Adrenal gland (tissue), 12 donors: ENCODE measurements around the gene VTA1. TPM values are rescaled to one million over a fixed set of nuclear protein-coding genes. Genes with fewer than 3 reads are reported as not detected.

Experiments
- DNase-seq, 7 donors: peaks; one replicate each; pipeline ENCODE4 v3.0.0-alpha.2; 2019 to 2020
- H3K27ac ChIP-seq, 5 donors: fragments of 200-600 bp; sonication (generic) in 4 of 5; 1 replicate in 3 of 5; 2 replicates in 2 of 5; pipeline versions ENCODE4 v1.5.1 to v1.8.0; 2016 to 2020; ENCODE audit warnings: mild to moderate bottlenecking in 1 of 5
- H3K27me3 ChIP-seq: fragments of 200-600 bp; 2 replicates; pipeline ENCODE4 v1.8.0; 2021
- H3K36me3 ChIP-seq, 2 donors: fragments of 200-600 bp; replicated peaks in 1 of 2; 1 replicate in 1 of 2; 2 replicates in 1 of 2; pipeline versions ENCODE4 v1.5.1 to v1.8.0; 2018 to 2022
- H3K4me1 ChIP-seq, 2 donors: fragments of 200-600 bp; replicated peaks in 1 of 2; 1 replicate in 1 of 2; 2 replicates in 1 of 2; pipeline versions ENCODE4 v1.5.1 to v1.8.0; 2018 to 2021
- H3K4me3 ChIP-seq, 4 donors: fragments of 200-600 bp; sonication (generic) in 3 of 4; one replicate each; pipeline ENCODE4 v1.5.1; 2016 to 2018
- H3K9me3 ChIP-seq, 3 donors: fragments of 200-600 bp; sonication (generic) in 1 of 3; replicated peaks in 1 of 3; 1 replicate in 2 of 3; 2 replicates in 1 of 3; pipeline versions ENCODE4 v1.5.1 to v1.8.0; 2016 to 2021
- POLR2A ChIP-seq, 2 donors: fragments of 450-650 bp; IDR thresholded peaks; one replicate each; pipeline ENCODE4 v1.6.1; 2017; ENCODE audit warnings: antibody characterized with exemption in 2 of 2, mild to moderate bottlenecking in 2 of 2, moderate library complexity in 1 of 2
- WGBS, 4 donors: extraction: QIAGEN DNeasy Blood & Tissue Kit in 2 of 4; methylation state at CpG; one replicate each; pipeline versions ENCODE4 v1.1.5 to v1.1.7; 2013 to 2017; 5-methylcytosine and 5-hydroxymethylcytosine counted together
- intact Hi-C, 2 donors: fragments of 100-400 bp; cut with DNase I; formaldehyde crosslinking; loops; one replicate each; pipeline versions ENCODE4 v1.14.1 to v1.15.0; 2022 to 2023
- polyA plus RNA-seq, 3 donors: library from polyadenylated mRNA; stranded (reverse); fragments of 200-250 nt in 2 of 3; fragments of 350-450 nt in 1 of 3; fragmentation: Illumina TruSeq in 1 of 3; extraction: RNeasy Lipid Tissue Mini Kit (QIAGEN cat#74804) in 1 of 3; gene quantifications; one replicate each; pipeline ENCODE4 v1.2.3, GENCODE V29; 2013 to 2014
- total RNA-seq, 9 donors: library from RNA; depleted of rRNA in 4 of 9; stranded (reverse); fragments of >200 nt in 4 of 9; fragments of 120-200 nt in 1 of 9; fragmentation: NEBNext Ultra II Directional in 1 of 9; extraction: Animal tissue kit (Norgen Biotek cat#: 25700) in 1 of 9; gene quantifications; one replicate each; pipeline versions ENCODE4 v1.1.0 to v1.2.4, GENCODE V29; 2013 to 2023
- TF ChIP-seq, protein P1 (sequence below), 6 experiments: fragments of 450-650 bp in 4 of 6; fragments of 200-600 bp in 2 of 6; sonication (generic) in 1 of 6; IDR thresholded peaks; 1 replicate in 5 of 6; 2 replicates in 1 of 6; pipeline versions ENCODE4 v1.5.1 to v1.8.0; 2016 to 2021; ENCODE audit warnings: antibody characterized with exemption in 6 of 6, mild to moderate bottlenecking in 2 of 6, moderate library complexity in 1 of 6
- donor health status: healthy with polysubstance abuse.
- donor health status: Bipolar disorder and iron deficiency.
- donor health status: DM: yes; HTN: yes; CAD: no.
- donor health status: DM: no; HTN: no; CAD: no.
- donor health status: DM: no; HTN: no; CAD: no.
- donor health status: DM: yes; HTN: yes; CAD: no.

VTA1 gene
- total and polyA plus RNA-seq, 12 donors, result 9.7 to 73.9 (median 33.9) TPM

DNA sequence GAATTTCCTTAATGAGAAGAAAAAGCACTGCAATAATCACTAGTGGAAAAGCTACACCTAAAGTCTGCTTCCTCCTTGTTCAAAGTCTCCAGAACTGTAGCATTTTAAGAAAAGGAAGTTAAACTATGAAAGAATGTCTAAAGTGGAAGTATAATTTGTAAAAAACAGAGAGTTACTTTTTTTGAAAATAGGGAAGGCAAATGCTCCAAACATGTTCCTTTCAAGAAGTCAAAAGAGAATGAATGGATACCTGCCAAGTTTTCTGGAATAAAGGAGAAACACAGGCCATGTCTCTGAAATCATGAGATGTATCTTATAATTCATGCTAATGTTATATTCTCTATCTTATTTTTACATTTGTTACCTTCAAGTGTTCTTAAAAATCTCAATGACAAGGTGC lies 94.0 kb downstream of the VTA1 start:
- intact Hi-C loops, result no loop called here
- H3K27me3 ChIP-seq, result no peaks in the 10 kb centered on the region

DNA sequence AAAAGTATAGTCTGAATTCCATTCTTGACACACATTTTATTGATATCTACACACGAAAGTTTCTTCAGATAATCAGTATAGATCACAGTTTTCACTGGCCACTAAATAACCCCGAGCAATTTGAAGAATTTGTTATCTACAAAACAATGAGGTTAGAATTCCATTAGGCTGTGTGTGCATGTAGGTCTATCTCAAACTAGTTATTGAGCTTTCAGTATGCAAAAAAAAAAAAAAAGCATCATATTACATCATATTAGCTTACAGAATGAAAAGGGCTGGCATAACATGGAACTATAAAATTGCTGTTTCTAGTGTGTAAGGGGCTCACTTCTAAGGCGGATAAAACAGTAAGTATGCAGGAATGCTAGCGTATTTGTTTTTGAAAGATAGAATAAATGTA lies 95.2 kb downstream of the VTA1 start:
- Histone ChIP-seq H3K9me3 (no peaks in the 10 kb centered on the region), H3K36me3 (no peaks in the 10 kb centered on the region), H3K4me3 (no peak overlapping the region), H3K4me1 (no peaks in the 10 kb centered on the region), H3K27me3 (no peaks in the 10 kb centered on the region), H3K27ac (no peak overlapping the region)
- intact Hi-C loops, result no loop called here
- TF ChIP-seq POLR2A (IDR thresholded peaks at IDR 0.05), result no peak
- TF ChIP-seq, protein P1, sequence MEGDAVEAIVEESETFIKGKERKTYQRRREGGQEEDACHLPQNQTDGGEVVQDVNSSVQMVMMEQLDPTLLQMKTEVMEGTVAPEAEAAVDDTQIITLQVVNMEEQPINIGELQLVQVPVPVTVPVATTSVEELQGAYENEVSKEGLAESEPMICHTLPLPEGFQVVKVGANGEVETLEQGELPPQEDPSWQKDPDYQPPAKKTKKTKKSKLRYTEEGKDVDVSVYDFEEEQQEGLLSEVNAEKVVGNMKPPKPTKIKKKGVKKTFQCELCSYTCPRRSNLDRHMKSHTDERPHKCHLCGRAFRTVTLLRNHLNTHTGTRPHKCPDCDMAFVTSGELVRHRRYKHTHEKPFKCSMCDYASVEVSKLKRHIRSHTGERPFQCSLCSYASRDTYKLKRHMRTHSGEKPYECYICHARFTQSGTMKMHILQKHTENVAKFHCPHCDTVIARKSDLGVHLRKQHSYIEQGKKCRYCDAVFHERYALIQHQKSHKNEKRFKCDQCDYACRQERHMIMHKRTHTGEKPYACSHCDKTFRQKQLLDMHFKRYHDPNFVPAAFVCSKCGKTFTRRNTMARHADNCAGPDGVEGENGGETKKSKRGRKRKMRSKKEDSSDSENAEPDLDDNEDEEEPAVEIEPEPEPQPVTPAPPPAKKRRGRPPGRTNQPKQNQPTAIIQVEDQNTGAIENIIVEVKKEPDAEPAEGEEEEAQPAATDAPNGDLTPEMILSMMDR (IDR thresholded peaks at IDR 0.05), result no peak
- WGBS, 4 donors, result 47 to 62% (median 58%) methylated on average over 4 of the region's 4 CpGs
- DNase-seq, result no peak

More for the DNA sequence above, 94.0 kb downstream of the VTA1 start:
- Histone ChIP-seq H3K4me3 (no peak overlapping the region), H3K9me3 (no peaks in the 10 kb centered on the region), H3K36me3 (no peaks in the 10 kb centered on the region), H3K27ac (no peak overlapping the region), H3K4me1 (no peaks in the 10 kb centered on the region)
- TF ChIP-seq POLR2A (IDR thresholded peaks at IDR 0.05), result no peak
- TF ChIP-seq, protein P1 (IDR thresholded peaks at IDR 0.05), result no peak
- no peak for DNase-seq

DNA sequence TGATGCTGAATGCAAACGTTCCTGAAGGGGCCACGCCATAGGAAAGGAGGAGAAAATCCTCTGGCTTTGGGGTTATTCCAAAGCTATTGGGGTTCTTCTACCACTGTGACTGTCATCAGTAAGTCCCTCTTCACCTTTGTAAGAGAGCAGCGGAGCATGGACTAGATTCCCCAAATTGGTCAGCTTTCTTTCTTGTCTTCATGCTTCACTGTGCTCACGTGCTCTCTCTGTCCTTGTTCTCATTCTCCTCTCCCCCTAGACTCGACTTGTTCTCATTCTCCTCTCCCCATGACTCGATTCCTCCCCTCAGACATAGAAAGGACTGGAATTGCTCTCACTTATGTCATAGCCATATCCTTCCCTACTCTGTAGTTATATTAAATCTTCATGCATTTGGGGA lies 99.9 kb downstream of the VTA1 start:
- Histone ChIP-seq H3K36me3 (no peaks in the 10 kb centered on the region), H3K4me3 (no peak overlapping the region), H3K4me1 (no peaks in the 10 kb centered on the region), H3K27ac (no peak overlapping the region), H3K27me3 (no peaks in the 10 kb centered on the region), H3K9me3 (no peaks in the 10 kb centered on the region)
- intact Hi-C loops, result no loop called here
- WGBS, 4 donors, result 65 to 81% (median 77%) methylated on average over 6 of the region's 6 CpGs
- DNase-seq, result no peak
- TF ChIP-seq POLR2A (IDR thresholded peaks at IDR 0.05), result no peak
- TF ChIP-seq, protein P1 (IDR thresholded peaks at IDR 0.05), result no peak

DNA sequence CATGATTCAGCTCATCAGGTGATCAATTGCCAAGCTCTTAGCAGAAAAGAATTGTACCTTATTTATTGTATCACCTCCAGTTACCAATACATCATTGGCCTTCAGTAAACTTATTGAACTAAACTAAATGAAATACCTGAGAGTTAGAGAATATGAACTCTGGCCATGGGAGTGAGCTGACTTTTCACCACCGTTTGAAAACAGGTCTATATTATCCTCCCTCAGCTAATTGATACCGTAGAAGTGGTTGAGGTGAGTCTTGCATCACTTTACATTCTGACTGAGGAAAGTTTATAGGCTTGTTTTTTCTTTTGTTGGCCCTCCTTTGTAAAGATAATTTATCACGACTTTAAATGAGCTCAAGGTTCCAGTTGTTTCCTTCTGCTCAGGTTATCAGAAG lies 102.2 kb downstream of the VTA1 start:
- TF ChIP-seq, protein P1 (IDR thresholded peaks at IDR 0.05), result no peak
- TF ChIP-seq POLR2A (IDR thresholded peaks at IDR 0.05), result no peak
- intact Hi-C loops, result no loop called here
- Histone ChIP-seq H3K4me1 (no peaks in the 10 kb centered on the region), H3K4me3 (no peak overlapping the region), H3K36me3 (no peaks in the 10 kb centered on the region), H3K27ac (no peak overlapping the region), H3K9me3 (no peaks in the 10 kb centered on the region), H3K27me3 (no peaks in the 10 kb centered on the region)
- no peak for DNase-seq
- 45 to 69% (median 60%) methylated on average over 3 of the region's 3 CpGs for WGBS, 4 donors
